OCI-LY1 (cell line): Measurements from ENCODE around the gene CTDNEP1.

ENCODE experiments used
- CTCF ChIP-seq: fragments of 200-600 bp; sonication (generic), shearing (Covaris generic); IDR thresholded peaks from 2 replicates; pipeline ENCODE4 v1.5.1; 2017; ENCODE audit warnings: mild to moderate bottlenecking, antibody characterized with exemption, low read length, moderate library complexity, mixed read lengths
- EZH2 ChIP-seq: fragments of 200-600 bp; sonication (generic), shearing (Covaris generic); IDR thresholded peaks from 2 replicates; pipeline ENCODE4 v1.8.0; 2017; ENCODE audit warnings: borderline replicate concordance, mixed run types, mild to moderate bottlenecking, antibody characterized with exemption, low read length, moderate library complexity, mixed read lengths

- no peak for TF ChIP-seq EZH2
- TF ChIP-seq CTCF = no peak
These were observed 41.6 kb upstream of the CTDNEP1 start for GRCh38 chr17:7293159-7293558.
